Measurements from ENCODE around the gene CORO2B. TPM values are rescaled to one million over a fixed set of nuclear protein-coding genes. Genes with fewer than 3 reads are reported as not detected.

Gene CORO2B
- total RNA-seq, 4 donors from 2014 or later, result 0.80 to 4.5 (median 2.3) TPM

GRCh38 chr15:68710536-68710935 is 131.7 kb downstream of the CORO2B start:
- no peak overlapping the region for H3K4me3 ChIP-seq (ENCODE audit: low read depth, poor library complexity, severe bottlenecking)
- 92 to 95% methylated on average over 14 to 16 of the region's 16 CpGs for WGBS, 2 donors
- intact Hi-C loops (cut with DNase I; ENCODE audit: low total_unique reads), result no loop called here
- no peak for TF ChIP-seq POLR2A (IDR thresholded peaks at IDR 0.05)
- no peak for TF ChIP-seq CTCF (IDR thresholded peaks at IDR 0.05)
- DNase-seq (ENCODE audit: low spot score in 2 of 2), result no peak

- 91 to 94% methylated on average over 10 of the region's 10 CpGs for WGBS, 2 donors
- no peak overlapping the region for H3K4me3 ChIP-seq (ENCODE audit: low read depth, poor library complexity, severe bottlenecking)
- TF ChIP-seq CTCF (IDR thresholded peaks at IDR 0.05) (no peak), POLR2A (IDR thresholded peaks at IDR 0.05) (no peak)
- DNase-seq (ENCODE audit: low spot score in 2 of 2), result no peak
- intact Hi-C loops (cut with DNase I; ENCODE audit: low total_unique reads), result no loop called here
Measured at GRCh38 chr15:68711406-68711805, 132.6 kb downstream of the CORO2B start.

- no peak for TF ChIP-seq CTCF (IDR thresholded peaks at IDR 0.05)
- TF ChIP-seq POLR2A (IDR thresholded peaks at IDR 0.05), result no peak
- H3K4me3 ChIP-seq (ENCODE audit: low read depth, poor library complexity, severe bottlenecking), result no peak overlapping the region
- 85 to 94% methylated on average over 4 of the region's 4 CpGs for WGBS, 2 donors
- DNase-seq (ENCODE audit: low spot score in 2 of 2), result no peak
- intact Hi-C loops (cut with DNase I; ENCODE audit: low total_unique reads), result no loop called here
Measured at GRCh38 chr15:68712886-68713285, 134.1 kb downstream of the CORO2B start.

- WGBS, 2 donors, result 86 to 92% methylated on average over 7 to 9 of the region's 9 CpGs
- intact Hi-C loops (cut with DNase I; ENCODE audit: low total_unique reads), result no loop called here
- TF ChIP-seq CTCF (IDR thresholded peaks at IDR 0.05), result no peak
- no peak for TF ChIP-seq POLR2A (IDR thresholded peaks at IDR 0.05)
- no peak overlapping the region for H3K4me3 ChIP-seq (ENCODE audit: low read depth, poor library complexity, severe bottlenecking)
- DNase-seq (ENCODE audit: low spot score in 2 of 2), result no peak
Measured at GRCh38 chr15:68713874-68714273, 135.1 kb downstream of the CORO2B start.

GRCh38 chr15:68715111-68715510 is 136.3 kb downstream of the CORO2B start:
- intact Hi-C loops (cut with DNase I; ENCODE audit: low total_unique reads), result no loop called here
- TF ChIP-seq CTCF (IDR thresholded peaks at IDR 0.05) (no peak), POLR2A (IDR thresholded peaks at IDR 0.05) (no peak)
- no peak overlapping the region for H3K4me3 ChIP-seq (ENCODE audit: low read depth, poor library complexity, severe bottlenecking)
- DNase-seq (ENCODE audit: low spot score in 2 of 2), result no peak
- WGBS, 2 donors, result 89 to 90% methylated on average over 6 to 8 of the region's 8 CpGs

GRCh38 chr15:68717951-68718350 is 139.2 kb downstream of the CORO2B start:
- 66 to 77% methylated on average over 3 of the region's 3 CpGs for WGBS, 2 donors
- DNase-seq (ENCODE audit: low spot score in 2 of 2), result no peak
- no peak overlapping the region for H3K4me3 ChIP-seq (ENCODE audit: low read depth, poor library complexity, severe bottlenecking)
- TF ChIP-seq POLR2A (IDR thresholded peaks at IDR 0.05) (no peak), CTCF (IDR thresholded peaks at IDR 0.05) (no peak)
- intact Hi-C loops (cut with DNase I; ENCODE audit: low total_unique reads), result no loop called here
